HepG2 (cell line): ENCODE measurements around the gene MLX.

Source experiments
- CEBPB ChIP-seq: IDR thresholded peaks from 2 replicates; pipeline ENCODE4 v1.6.1; 2011; ENCODE audit warnings: low read depth, low read length, improper control_type of control experiment, borderline replicate concordance
- ELF4 ChIP-seq: sonication (generic); formaldehyde crosslinking; IDR thresholded peaks from 2 replicates; pipeline ENCODE4 v1.5.0; 2020; ENCODE audit warnings: missing genetic modification reagents, mild to moderate bottlenecking, moderate library complexity, borderline replicate concordance
- JDP2 ChIP-seq: sonication (generic); formaldehyde crosslinking; IDR thresholded peaks from 2 replicates; pipeline ENCODE4 v1.8.1; 2022; ENCODE audit warnings: missing genetic modification reagents, borderline replicate concordance
- RAD21 ChIP-seq: fragments of 450-650 bp; formaldehyde crosslinking; IDR thresholded peaks from 2 replicates; pipeline ENCODE4 v1.5.0; 2020; ENCODE audit warnings: mild to moderate bottlenecking
- TF ChIP-seq, protein P1 (sequence below): sonication (generic); formaldehyde crosslinking; IDR thresholded peaks from 2 replicates; pipeline ENCODE4 v1.4.0; 2020; ENCODE audit warnings: missing genetic modification reagents
- TF ChIP-seq, protein P2 (sequence below): sonication (generic); formaldehyde crosslinking; conservative IDR thresholded peaks from 2 replicates; pipeline ENCODE4 v1.4.0; 2020; ENCODE audit warnings: mild to moderate bottlenecking, missing genetic modification reagents, moderate library complexity
- TF ChIP-seq, protein P3 (sequence below): sonication (generic); formaldehyde crosslinking; IDR thresholded peaks from 2 replicates; pipeline ENCODE4 v1.4.0; 2020; ENCODE audit warnings: mild to moderate bottlenecking, low read depth, missing genetic modification reagents

DNA sequence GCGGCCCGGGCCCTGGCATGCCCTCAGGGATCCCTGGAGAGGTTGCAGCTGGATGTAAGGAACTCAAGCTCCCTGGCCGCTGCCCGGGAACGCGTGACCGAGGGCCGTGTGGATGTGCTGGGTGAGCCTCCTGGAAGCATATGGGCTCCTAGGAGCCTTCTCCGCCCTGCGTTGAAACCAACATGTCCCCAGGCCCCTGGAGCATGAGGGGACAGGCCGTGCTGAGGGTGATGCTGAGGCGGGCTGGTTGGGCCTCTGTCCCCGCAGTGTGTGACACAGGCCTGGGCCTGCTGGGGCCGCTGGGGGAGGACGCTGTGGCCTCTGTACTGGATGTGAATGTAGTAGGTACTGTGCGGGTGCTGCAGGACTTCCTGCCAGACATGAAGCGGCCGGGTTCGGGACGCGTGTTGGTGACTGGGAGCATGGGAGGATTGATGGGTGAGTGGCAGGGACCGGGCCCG lies 19.9 kb upstream of the MLX start:
- TF ChIP-seq, protein P1, sequence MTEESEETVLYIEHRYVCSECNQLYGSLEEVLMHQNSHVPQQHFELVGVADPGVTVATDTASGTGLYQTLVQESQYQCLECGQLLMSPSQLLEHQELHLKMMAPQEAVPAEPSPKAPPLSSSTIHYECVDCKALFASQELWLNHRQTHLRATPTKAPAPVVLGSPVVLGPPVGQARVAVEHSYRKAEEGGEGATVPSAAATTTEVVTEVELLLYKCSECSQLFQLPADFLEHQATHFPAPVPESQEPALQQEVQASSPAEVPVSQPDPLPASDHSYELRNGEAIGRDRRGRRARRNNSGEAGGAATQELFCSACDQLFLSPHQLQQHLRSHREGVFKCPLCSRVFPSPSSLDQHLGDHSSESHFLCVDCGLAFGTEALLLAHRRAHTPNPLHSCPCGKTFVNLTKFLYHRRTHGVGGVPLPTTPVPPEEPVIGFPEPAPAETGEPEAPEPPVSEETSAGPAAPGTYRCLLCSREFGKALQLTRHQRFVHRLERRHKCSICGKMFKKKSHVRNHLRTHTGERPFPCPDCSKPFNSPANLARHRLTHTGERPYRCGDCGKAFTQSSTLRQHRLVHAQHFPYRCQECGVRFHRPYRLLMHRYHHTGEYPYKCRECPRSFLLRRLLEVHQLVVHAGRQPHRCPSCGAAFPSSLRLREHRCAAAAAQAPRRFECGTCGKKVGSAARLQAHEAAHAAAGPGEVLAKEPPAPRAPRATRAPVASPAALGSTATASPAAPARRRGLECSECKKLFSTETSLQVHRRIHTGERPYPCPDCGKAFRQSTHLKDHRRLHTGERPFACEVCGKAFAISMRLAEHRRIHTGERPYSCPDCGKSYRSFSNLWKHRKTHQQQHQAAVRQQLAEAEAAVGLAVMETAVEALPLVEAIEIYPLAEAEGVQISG = no peak
- TF ChIP-seq CEBPB = no peak
- TF ChIP-seq, protein P2, sequence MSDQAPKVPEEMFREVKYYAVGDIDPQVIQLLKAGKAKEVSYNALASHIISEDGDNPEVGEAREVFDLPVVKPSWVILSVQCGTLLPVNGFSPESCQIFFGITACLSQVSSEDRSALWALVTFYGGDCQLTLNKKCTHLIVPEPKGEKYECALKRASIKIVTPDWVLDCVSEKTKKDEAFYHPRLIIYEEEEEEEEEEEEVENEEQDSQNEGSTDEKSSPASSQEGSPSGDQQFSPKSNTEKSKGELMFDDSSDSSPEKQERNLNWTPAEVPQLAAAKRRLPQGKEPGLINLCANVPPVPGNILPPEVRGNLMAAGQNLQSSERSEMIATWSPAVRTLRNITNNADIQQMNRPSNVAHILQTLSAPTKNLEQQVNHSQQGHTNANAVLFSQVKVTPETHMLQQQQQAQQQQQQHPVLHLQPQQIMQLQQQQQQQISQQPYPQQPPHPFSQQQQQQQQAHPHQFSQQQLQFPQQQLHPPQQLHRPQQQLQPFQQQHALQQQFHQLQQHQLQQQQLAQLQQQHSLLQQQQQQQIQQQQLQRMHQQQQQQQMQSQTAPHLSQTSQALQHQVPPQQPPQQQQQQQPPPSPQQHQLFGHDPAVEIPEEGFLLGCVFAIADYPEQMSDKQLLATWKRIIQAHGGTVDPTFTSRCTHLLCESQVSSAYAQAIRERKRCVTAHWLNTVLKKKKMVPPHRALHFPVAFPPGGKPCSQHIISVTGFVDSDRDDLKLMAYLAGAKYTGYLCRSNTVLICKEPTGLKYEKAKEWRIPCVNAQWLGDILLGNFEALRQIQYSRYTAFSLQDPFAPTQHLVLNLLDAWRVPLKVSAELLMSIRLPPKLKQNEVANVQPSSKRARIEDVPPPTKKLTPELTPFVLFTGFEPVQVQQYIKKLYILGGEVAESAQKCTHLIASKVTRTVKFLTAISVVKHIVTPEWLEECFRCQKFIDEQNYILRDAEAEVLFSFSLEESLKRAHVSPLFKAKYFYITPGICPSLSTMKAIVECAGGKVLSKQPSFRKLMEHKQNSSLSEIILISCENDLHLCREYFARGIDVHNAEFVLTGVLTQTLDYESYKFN (CRISPR knock-in tag) = no peak
- no peak for TF ChIP-seq ELF4 (CRISPR knock-in tag)
- TF ChIP-seq, protein P3, sequence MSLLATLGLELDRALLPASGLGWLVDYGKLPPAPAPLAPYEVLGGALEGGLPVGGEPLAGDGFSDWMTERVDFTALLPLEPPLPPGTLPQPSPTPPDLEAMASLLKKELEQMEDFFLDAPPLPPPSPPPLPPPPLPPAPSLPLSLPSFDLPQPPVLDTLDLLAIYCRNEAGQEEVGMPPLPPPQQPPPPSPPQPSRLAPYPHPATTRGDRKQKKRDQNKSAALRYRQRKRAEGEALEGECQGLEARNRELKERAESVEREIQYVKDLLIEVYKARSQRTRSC = no peak
- TF ChIP-seq JDP2 (CRISPR knock-in tag) = no peak
- no peak for TF ChIP-seq RAD21 (CRISPR knock-in tag)
